ENCODE data around the gene ALPL.

Gene ALPL

DNA sequence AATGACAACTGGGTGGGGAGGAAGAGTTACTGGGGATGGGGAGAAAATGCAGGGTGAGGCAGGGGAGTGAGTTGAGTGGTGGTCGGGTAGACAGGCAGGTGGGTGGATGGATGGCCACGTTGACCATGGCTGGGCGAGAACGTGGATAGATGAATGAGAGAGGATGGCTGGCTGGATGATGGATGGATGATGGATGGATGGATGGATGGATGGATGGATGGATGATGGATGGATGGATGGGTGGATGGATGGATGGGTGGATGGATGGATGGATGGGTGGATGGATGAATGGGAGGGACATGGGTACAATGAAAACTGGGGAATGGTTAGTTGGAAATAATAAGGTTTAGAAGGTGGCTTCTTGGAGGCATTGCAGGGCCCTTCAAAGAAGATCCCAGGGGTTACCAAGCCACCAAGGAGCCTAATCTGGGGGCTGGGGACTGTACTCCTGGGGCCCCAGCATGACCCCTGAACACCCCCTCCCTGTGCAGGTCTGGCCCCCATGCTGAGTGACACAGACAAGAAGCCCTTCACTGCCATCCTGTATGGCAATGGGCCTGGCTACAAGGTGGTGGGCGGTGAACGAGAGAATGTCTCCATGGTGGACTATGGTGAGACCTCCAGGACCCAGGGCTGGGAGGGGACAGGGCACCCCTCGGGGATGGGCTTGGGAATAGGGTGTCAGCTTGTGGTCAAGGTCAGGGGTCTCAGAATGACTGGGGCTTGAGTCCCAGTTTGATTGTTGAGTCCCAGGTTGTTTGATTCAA lies 67.0 kb downstream of the ALPL start:
- no peak for DNase-seq (ENCODE audit: low read depth)

DNA sequence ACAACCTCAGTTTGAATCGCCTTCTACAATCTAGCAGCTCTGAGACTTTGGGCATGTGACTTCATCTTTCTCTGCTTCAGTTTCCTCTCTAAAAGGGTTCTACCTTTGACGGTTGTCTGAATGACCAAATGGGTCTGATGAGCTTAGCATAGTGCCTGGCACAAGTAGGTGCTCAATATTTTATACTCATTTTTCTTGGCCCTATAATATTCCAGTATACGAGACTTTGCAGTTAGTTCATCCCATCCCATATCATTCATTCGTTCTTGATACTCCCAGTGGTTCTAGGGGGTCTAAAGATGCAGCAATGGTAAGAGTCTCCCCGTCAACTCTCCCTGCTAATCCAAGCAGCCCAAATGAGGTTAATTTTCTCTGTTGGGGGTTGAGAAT lies 67.6 kb downstream of the ALPL start:
- no peak for DNase-seq (ENCODE audit: low read depth)

DNA sequence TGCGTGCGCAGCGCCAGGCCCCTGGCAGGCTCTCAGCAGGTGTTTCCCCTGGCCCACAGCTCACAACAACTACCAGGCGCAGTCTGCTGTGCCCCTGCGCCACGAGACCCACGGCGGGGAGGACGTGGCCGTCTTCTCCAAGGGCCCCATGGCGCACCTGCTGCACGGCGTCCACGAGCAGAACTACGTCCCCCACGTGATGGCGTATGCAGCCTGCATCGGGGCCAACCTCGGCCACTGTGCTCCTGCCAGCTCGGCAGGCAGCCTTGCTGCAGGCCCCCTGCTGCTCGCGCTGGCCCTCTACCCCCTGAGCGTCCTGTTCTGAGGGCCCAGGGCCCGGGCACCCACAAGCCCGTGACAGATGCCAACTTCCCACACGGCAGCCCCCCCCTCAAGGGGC lies 68.1 kb downstream of the ALPL start:
- DNase-seq (ENCODE audit: low read depth), result no peak

DNA sequence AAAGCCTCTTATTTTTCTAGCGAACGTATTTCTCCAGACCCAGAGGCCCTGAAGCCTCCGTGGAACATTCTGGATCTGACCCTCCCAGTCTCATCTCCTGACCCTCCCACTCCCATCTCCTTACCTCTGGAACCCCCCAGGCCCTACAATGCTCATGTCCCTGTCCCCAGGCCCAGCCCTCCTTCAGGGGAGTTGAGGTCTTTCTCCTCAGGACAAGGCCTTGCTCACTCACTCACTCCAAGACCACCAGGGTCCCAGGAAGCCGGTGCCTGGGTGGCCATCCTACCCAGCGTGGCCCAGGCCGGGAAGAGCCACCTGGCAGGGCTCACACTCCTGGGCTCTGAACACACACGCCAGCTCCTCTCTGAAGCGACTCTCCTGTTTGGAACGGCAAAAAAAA lies 68.7 kb downstream of the ALPL start:
- DNase-seq (ENCODE audit: low read depth), result no peak

DNA sequence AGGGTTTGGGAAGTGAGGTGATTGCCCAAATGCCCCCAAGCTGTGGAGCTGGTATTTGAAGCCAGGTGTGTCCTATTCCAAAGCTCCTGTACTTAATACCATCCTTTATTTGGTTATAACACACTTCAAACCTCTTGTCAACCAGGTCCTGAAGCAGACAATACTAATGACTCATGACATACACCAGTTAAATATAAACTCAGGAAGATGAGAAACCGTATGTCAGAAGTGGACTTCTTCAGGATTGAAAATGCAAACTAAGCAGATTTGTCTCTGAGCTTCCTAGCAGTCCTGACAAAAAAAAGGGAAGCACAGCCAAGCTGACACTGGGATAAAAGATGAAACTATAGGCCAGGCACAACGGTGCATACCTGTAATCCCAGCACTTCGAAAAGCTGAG lies 70.6 kb downstream of the ALPL start:
- no peak for DNase-seq (ENCODE audit: low read depth)

DNA sequence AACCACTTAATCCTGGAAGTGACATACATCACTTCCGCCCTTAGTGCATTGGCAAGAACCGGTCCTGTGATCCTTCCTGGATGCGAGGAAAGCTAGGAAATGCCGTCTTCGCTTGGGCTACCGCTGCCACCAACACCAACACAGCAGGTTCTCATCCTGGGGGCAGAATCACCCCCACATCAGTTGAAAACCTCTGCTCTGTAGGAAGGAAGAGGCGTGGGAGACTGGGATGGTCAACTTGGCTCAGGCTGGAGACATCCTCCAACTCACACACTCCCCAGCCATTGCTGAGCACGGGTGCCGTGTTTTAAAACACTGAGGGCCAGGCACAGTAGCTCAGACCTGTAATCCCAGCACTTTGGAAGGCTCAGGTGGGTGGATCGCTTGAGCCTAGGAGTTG lies 74.9 kb downstream of the ALPL start:
- DNase-seq (ENCODE audit: low read depth), result no peak

DNA sequence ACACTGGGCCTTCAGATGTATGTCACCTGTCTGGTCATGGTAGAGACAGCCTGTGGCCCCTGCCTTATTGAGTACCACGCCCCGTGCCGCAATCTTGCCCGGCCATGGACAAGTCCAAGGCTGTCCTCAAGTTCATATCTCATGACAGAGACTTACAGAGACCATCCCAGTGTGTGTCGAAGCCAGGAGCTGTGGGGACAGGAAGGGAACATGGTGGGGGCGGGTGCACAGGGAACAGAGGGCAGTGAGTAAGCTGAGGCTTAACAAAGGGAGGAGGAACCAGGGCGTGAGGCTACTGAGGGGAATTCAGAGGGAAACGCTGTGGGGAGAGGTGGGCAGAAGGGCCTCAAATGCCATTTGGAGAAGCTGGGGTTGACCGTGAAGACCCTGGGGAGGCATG lies 75.8 kb downstream of the ALPL start:
- DNase-seq (ENCODE audit: low read depth), result no peak

DNA sequence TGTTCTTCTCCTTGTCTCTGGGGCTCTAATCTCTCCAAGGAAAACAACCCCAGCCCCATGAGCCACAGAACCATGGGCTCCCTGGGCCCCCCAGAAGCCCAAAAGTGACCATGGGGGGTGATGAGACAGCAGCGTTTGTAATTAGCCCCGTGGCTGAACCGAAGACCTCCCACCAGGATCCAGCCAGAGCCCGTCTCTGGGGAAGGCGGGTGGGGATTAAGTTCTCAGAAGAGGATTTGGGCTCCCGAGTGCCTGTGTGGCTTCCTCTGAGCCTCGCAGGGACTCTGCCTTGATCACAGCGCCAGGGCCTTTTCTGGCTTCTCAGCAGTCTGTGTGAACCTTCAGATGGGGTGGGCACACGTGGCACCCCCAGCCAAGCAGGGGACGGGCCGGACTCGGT lies 77.0 kb downstream of the ALPL start:
- no peak for DNase-seq (ENCODE audit: low read depth)

DNA sequence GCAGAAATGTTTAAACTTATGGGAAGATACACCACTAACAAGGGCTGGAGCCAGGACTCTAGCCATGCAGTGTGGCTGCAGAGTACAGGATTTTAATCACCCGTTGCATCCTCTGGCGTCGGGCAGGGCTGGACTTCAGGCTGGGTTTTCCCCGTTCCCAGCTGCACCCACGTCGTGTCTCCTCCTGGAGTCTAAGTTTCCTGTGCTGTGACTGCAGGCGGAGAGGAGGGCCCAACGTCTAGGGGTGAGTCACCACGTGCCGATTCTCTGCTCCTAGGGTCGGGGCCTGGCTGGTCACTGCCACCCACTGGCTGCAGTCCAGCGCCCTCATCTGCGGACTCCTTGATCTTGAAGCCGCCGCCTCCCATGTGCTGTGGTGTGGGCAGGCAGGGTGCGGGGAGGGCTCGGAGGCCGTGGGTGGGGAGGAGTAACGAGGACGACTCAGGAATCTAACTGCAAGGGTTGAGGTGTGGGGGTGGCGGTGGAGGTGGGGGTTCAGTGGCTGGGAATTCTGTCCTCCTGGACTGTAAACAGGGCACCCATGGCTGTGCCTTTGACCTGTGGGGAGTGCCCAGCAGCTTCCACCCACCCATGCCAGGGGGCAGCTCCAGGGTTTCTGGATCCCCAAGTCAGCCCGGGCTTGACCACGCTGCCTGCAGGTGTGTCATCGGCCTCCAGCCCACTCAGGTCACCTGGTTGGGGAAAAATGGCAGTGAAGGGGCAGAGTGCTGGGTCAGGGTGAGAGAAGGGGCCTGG lies 77.8 kb downstream of the ALPL start:
- peak; percentile 64 for DNase-seq (ENCODE audit: low read depth)

DNA sequence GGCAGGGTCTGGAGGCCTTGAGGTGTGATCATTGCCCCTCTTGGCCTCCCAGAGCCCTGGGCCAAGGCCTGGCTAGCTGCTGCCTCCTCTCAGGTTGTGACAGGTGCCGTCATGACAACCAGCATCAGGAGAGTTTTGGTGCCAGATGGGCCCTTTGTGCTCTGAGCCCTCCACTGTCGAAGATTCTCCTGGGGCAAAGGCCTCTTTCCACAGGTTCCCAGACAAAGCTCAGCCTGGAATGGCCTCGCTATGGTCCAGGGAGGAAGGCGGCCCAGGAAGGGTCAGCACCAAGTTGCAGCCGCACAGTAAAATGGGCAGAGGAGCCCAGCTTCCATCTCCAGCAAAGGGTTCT lies 78.4 kb downstream of the ALPL start:
- no peak for DNase-seq (ENCODE audit: low read depth)

DNA sequence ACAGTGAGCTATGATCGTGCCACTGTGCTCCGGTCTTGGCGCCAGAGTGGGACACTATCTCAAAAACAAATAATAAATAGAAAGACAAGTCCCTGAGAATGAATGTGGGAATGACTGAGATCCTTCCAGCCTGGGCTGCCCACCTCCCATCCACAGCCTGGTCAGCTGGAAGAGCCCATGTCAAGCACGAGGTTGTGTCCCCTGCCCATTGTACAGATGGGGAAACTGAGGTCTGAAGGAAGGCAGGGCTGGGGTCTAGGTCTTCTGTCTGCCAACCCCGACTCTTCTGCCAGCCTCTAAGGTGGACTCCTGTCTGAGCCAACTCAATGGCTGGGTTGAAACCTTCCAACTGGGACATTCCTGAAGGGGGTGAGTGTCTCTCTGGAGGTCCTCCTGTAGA lies 80.4 kb downstream of the ALPL start:
- DNase-seq (ENCODE audit: low read depth), result no peak

DNA sequence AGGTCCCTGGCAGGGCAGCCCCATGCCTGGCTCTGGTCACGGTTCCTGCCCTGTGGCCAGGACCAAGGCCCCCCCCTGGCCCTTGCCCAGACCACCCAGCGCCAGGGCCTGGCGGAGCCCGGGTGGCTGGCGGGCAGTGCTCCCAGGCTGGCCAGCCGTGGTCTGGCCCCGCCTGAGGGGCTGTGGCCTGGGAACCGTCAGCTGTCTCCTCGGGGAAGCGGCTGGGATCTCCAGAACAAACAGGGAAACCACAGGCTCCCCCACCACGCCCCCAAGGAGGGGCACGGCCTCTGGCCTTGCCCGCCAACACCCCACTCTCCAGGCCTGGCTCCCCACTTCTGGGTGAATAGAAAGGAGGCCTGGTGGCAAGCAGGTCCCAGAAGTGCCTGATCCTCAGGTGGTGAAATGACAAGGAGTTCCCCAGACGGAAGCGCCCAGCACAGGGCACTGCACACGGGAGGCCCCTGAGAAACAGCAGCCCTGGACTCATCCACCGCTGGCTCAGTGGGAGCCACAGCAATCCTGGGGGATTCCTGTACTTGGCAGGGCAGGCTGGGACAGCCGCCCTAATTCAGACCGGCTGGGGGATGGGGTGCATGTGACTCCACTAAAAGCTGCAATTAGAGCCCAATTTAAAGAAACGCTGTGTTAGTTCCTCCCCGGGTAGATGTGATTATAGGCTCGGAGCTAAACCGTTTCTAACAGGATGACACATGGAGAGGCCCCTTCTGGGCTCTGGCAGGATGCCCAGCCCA lies 81.1 kb downstream of the ALPL start:
- DNase-seq (ENCODE audit: low read depth), result peak; percentile 11

DNA sequence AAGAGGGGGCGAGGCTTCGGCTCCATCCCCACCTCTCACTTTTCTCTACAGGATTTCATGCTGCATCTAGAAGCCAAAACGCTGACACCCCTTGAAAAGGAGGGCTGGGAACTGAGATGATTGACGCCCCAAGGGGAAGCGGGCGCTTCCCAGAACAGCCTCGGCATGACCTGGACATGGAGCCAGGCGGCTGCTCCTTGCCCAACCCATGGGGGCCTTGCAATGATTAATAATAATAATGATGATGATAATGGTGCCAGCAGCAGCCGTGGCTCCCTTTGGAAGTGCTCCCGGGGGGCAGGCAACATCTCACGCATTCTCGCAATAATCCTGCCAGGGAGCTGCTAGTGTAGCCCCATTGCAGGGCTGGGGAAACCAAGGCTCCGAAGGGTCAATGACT lies 81.7 kb downstream of the ALPL start:
- DNase-seq (ENCODE audit: low read depth), result no peak

DNA sequence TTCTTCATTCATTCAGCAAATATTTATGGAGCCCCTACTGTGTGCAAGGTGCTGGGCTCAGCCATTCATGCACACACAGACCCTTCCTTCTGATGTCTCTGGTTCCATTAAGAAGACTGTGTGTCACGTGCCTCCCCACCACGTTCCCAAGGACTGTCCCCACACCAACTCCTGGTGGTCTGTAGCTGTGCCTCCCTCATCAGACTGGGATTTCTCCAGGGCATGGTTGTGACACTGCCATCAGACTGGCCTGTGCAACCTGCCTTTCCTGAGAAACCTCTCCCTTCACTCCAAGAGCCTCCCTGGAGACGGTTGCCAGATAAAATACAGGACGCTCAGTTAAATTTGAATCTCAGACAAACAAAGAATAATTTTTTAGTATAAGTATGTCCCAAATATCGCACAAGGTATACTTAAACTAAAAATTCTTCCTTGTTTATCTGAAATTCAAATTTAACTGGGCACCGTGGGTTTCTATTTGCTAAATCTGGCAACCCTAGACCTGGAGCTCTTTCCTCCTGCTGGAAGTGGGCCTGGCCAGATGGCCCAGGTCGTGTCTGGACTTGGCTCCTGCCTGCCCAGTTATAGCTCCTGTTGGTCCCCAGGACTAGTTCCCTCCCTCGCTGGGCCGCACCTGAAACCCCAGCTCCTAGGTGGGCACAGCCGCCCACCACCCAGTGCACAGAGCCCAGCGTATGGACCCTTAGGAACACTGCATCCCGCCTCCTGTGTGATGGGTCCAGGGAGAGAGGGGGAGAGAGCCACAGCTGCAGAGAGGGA lies 83.1 kb downstream of the ALPL start:
- no peak for DNase-seq (ENCODE audit: low read depth)

DNA sequence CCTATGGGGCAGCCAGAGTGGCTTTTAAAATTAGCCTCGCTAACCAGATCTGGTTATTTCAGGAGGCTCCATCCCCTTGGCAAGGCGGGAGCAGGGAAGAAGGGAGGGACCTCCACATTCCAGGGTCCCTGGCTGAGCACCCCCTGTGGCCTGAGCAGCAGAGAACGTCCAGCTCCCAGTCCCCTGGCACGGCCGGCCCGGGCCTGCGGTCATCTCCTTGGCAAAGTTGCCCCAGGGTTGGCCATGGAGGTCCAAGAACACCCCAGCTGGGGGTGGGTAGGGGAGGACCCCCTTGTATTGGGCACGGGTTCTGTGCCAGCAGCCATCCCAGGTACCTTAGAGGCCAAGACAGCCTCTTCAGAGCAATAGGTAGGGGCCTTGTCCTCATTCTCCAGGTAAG lies 84.0 kb downstream of the ALPL start:
- no peak for DNase-seq (ENCODE audit: low read depth)

DNA sequence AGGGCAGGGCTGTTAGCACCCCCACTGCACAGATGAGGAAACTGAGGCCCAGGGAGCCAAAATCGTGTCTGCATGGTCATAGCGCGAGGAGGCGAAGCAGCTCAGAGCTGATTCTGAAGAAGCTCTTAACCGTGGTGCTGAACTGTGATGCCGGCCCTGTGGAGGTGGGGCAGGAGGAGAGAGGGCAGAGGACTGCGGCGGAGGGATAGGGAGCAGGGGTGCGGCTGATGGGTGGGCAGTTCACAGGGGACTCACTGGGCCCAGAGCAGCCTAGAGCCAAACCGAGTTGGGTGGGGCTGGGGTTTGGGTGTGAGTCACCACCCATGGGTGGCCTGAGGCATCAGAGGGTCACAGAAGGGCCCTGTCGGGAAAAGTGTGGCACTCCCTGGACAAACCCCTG lies 85.3 kb downstream of the ALPL start:
- DNase-seq (ENCODE audit: low read depth), result no peak

DNA sequence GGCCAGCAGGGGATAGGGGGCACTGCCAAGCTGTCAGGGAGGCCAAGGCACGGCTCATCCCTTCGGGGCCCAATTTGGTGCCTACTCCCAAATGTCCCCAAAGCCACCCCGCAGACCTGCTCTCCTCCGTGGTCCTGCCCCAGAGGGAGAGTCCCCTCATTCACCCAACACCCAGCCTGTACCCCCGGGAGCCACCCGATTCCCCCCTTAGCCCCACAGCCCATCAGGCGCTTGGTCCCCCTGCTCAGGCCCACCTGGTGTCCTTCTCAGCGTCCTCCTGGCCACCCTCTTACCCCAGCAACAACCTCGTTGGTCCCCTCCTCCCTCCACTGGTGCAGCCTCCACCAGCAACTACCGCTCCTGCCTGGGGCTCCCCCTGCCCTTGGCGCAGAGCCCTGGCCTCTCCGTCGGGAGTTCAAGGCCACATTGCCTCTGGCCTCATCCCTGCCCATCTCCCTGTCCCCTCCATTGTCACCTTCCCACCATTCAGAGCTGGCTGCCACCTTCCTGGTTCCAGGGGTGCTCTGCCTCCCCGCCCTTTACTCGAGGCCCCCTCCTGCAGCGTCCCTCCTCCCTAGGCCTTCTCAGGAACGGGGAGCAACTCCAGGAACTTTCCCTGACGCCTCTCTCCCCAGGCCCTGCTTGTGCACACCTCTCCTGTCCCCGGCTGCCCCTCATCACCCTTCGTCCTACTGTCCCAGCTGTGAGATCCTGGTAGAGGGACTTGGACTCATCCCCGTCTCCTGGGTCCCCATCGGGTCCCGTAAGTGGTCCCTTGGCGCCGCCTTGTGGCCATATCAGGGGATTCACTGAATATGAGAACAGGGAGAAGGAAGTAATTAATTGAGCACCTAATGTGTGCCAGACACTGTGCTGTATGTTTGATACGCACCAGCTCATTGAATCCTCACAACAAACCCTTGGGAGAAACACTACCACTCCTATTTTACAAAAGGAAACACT lies 86.0 kb downstream of the ALPL start:
- peak; percentile 24 for DNase-seq (ENCODE audit: low read depth)

DNA sequence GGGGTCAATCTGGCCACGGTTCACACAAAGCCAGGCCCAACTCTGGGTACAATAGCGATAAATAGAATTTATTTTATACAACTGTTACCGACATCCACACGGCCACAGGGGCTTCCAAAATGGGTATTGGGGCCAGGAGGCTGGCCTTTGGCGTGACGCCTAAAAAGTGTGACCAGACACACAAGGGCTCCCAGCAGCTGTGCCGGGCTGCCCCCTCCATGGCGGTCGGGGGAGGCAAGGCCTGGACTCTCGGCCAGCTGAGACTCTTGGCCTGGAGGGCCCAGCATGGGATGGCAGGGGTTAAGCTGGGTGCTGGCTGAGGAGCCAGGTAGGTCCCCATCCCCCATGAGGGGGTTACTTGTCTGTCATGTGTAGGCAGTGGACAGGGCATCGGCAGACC lies 87.0 kb downstream of the ALPL start:
- no peak for DNase-seq (ENCODE audit: low read depth)

DNA sequence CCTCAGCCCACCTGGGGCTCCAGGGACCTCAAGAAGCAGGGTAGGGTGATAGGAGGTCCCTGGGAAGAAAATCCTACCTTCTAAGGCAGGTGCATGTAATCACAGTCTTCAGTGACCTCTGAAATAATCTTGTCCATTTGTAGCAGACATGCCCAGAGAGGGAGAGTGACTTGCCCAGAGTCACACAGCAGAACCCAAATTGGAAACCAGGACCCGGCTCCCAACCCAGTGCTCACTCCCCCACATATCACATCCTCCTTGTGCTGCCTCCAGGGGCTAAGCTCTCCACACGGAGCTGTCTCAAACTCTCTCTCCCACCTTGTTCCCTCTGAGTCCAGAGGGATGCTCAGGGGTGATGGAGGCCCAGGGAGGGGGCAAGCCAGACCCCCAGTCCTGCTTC lies 87.4 kb downstream of the ALPL start:
- DNase-seq (ENCODE audit: low read depth), result no peak

DNA sequence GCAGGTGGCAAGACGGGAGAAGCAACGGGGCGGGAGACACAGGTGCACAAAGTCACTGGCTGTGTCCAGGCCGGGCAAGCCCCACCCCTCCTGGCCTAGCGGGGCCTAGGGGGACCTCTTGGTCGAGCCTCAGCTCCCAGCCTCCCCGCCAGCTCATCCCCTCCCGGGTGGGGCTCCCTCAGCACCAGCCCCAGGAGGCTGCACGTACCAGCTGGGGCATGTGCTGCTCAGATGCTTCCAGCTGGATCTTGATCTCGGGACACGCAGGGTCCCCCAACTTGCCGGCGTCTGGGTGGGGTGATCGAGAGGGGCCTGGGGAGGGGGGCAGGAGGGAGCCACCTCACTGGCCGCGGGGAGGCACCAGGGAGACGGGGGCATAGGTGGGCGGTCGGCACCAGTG lies 88.5 kb downstream of the ALPL start:
- DNase-seq (ENCODE audit: low read depth), result no peak

DNA sequence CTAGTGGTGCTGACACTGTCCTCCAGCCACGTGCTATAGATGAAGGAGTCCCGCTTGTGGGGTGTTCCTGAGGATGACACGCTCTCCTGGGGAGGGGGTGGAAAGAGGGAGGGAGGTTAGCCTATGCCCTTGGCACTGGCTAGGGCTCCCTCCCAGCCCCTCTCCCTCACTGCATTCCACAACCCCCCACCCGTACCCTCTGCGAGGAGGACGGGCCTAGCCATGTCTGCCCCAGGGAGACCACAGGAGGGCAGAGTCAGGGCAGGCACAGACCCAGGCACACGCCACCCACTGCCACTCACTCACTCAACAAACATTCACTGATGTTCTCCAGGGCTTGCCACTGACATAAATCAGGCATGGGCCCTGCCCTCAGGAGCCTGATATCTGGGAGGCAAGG lies 89.2 kb downstream of the ALPL start:
- no peak for DNase-seq (ENCODE audit: low read depth)

All from amniotic epithelial cell (primary cell).